K562 (cell line): ENCODE measurements around the gene P2RY6. TPM values are rescaled to one million over a fixed set of nuclear protein-coding genes. Genes with fewer than 3 reads are reported as not detected.
A peak's percentile ranks its signal among the peaks of the same experiment; 100 is the strongest.

ENCODE experiments used
- ATAC-seq: fragments of 200-7000 bp; cut with Tn5 transposase; 3 replicates; pipeline ENCODE4 v1.9.1; 2020; ENCODE audit warnings: moderate library complexity
- BruUV-seq: library from RNA; stranded (reverse); fragments of 400-500 nt; replicated peaks from 2 replicates; lab custom pipeline; 2021; lab: Mats Ljungman, UMichigan
- CTCF ChIA-PET: fragments of 300-600 bp; formaldehyde crosslinking; extraction: SDS; loops from one replicate; lab custom pipeline; 2021; ENCODE audit warnings: low intra/inter-chr PET ratio; lab: Yijun Ruan, JAX
- POLR2A ChIA-PET: fragments of 300-600, 350-650 bp; sonication (Branson Sonifier 250); formaldehyde crosslinking; extraction: SDS; loops from one replicate; lab custom pipeline; 2021; ENCODE audit warnings: antibody characterized with exemption, inconsistent platforms; lab: Yijun Ruan, JAX
- DNase-seq, 4 experiments: peaks; one replicate each; pipeline versions ENCODE4 v3.0.0 to v3.0.0-alpha.2; 2011 to 2018; ENCODE audit warnings: low spot score in 3 of 4, mixed read lengths in 3 of 4; ENCODE audit errors: extremely low read depth in 1 of 4
- FAIRE-seq: peaks from 2 replicates; lab custom pipeline; 2011; peaks lifted over from hg19 to GRCh38; lab: Jason Lieb, UNC
- H2AFZ ChIP-seq: 2 replicates; pipeline ENCODE4 v1.6.0; 2011; ENCODE audit warnings: low read depth, low read length, control low read depth, inconsistent platforms
- H3K27ac ChIP-seq: fragments of 200-600 bp; 3 replicates; pipeline ENCODE4 v1.8.0; 2011; ENCODE audit warnings: low read depth, mild to moderate bottlenecking, control low read depth, inconsistent platforms, low read length, moderate library complexity, mixed read lengths; ENCODE audit errors: extremely low read depth
- H3K27me3 ChIP-seq, 2 experiments: fragments of 300-600 bp in 1 of 2; 2 replicates in 1 of 2; 3 replicates in 1 of 2; pipeline versions ENCODE4 v1.6.0 to v1.8.0; 2011; ENCODE audit warnings: inconsistent platforms in 2 of 2, low read length in 2 of 2, mild to moderate bottlenecking in 1 of 2, mixed read lengths in 1 of 2, moderate library complexity in 1 of 2; ENCODE audit not compliant: control insufficient read depth in 2 of 2, insufficient read depth in 2 of 2
- H3K36me3 ChIP-seq: fragments of 300-600 bp; 3 replicates; pipeline ENCODE4 v1.8.0; 2011; ENCODE audit warnings: mild to moderate bottlenecking, low read length, inconsistent platforms; ENCODE audit not compliant: control insufficient read depth, insufficient read depth
- H3K4me1 ChIP-seq, 2 experiments: fragments of 200-600 bp in 1 of 2; replicated peaks in 1 of 2; 2 replicates in 1 of 2; 3 replicates in 1 of 2; pipeline versions ENCODE4 v1.5.1 to v1.8.0; 2011; ENCODE audit warnings: inconsistent platforms in 2 of 2, low read length in 2 of 2, mild to moderate bottlenecking in 1 of 2, mixed read lengths in 1 of 2, moderate library complexity in 1 of 2; ENCODE audit not compliant: control insufficient read depth in 2 of 2, insufficient read depth in 2 of 2
- H3K4me2 ChIP-seq: 2 replicates; pipeline ENCODE4 v1.6.1; 2011; ENCODE audit warnings: low read length, control low read depth, inconsistent platforms, mixed read lengths; ENCODE audit not compliant: insufficient read depth
- H3K4me3 ChIP-seq: fragments of 200-600 bp; sonication (generic), shearing (Covaris generic); 2 replicates; pipeline ENCODE4 v1.5.1; 2016; ENCODE audit warnings: control low read depth, inconsistent platforms
- H3K79me2 ChIP-seq: fragments of 200-600 bp; 3 replicates; pipeline ENCODE4 v1.8.0; 2011; ENCODE audit warnings: low read length, inconsistent platforms; ENCODE audit not compliant: control insufficient read depth, insufficient read depth
- H3K9ac ChIP-seq, 2 experiments: 2 replicates each; pipeline versions ENCODE4 v1.6.0 to v1.6.1; 2011; ENCODE audit warnings: low read depth in 2 of 2, low read length in 2 of 2, control low read depth in 1 of 2, inconsistent platforms in 1 of 2, mild to moderate bottlenecking in 1 of 2, mixed read lengths in 1 of 2; ENCODE audit not compliant: insufficient read depth in 1 of 2
- H3K9me1 ChIP-seq: one replicate; pipeline ENCODE4 v1.6.0; 2011; ENCODE audit warnings: inconsistent platforms, mild to moderate bottlenecking, low read length, moderate library complexity; ENCODE audit not compliant: control insufficient read depth, insufficient read depth
- H3K9me3 ChIP-seq: replicated peaks from 2 replicates; pipeline ENCODE4 v1.5.1; 2011; ENCODE audit warnings: low read depth, low read length, inconsistent platforms; ENCODE audit not compliant: control insufficient read depth, insufficient read depth
- H4K20me1 ChIP-seq: replicated peaks from 2 replicates; pipeline ENCODE4 v1.6.1; 2011; ENCODE audit warnings: low read length, inconsistent platforms, mixed read lengths; ENCODE audit not compliant: control insufficient read depth, insufficient read depth
- HDAC3 ChIP-seq: fragments of 450-650 bp; IDR thresholded peaks from 2 replicates; pipeline ENCODE4 v1.6.1; 2018; ENCODE audit warnings: borderline replicate concordance, mild to moderate bottlenecking, moderate library complexity; ENCODE audit not compliant: partially characterized antibody
- HDGF ChIP-seq: fragments of 450-650 bp; IDR thresholded peaks from 2 replicates; pipeline ENCODE4 v1.6.1; 2016
- KDM2B ChIP-seq: fragments of 250-450 bp; sonication (Bioruptor Pico); IDR thresholded peaks from 2 replicates; pipeline ENCODE4 v1.8.0; 2021; ENCODE audit warnings: mild to moderate bottlenecking, moderate library complexity
- KLF13 ChIP-seq: fragments of 450-650 bp; IDR thresholded peaks from 2 replicates; pipeline ENCODE4 v1.6.1; 2016; ENCODE audit warnings: missing genetic modification characterization, low read depth, mild to moderate bottlenecking, missing compliant biosample characterization, moderate library complexity, borderline replicate concordance
- WGBS: fragments of 100-300 bp; shearing (Covaris generic); methylation state at CpG from one replicate; pipeline ENCODE4 v1.1.6; 2016; ENCODE audit warnings: low coverage, mixed read lengths; ENCODE audit not compliant: insufficient coverage; ENCODE audit errors: missing lambda C conversion rate; 5-methylcytosine and 5-hydroxymethylcytosine counted together
- in situ Hi-C: fragments of 300-500 bp; cut with MboI; formaldehyde crosslinking; loops from 4 replicates; pipeline ENCODE4 v1.15.0; 2018; ENCODE audit warnings: inconsistent platforms, mixed read lengths
- intact Hi-C: fragments of 100-400 bp; cut with micrococcal nuclease; formaldehyde crosslinking; loops from 2 replicates; pipeline ENCODE4 v1.14.2; 2022
- polyA plus RNA-seq, 8 experiments: library from polyadenylated mRNA; depleted of rRNA in 4 of 8; stranded (reverse) in 5 of 8; unstranded in 3 of 8; fragments of >200 nt; fragmentation: Nextera tagmentation in 2 of 8; fragmentation: Illumina TruSeq in 1 of 8; extraction: Ambion mirVana in 2 of 8; extraction: Trizol in 1 of 8; gene quantifications; 2 replicates each; pipeline versions ENCODE4 v1.2.1 to v1.2.3, GENCODE V29; 2011 to 2014; ENCODE audit warnings: inconsistent platforms in 1 of 8, missing spikeins in 1 of 8
- total RNA-seq, 7 experiments: library from RNA; depleted of rRNA in 6 of 7; stranded (reverse); fragments of >200 nt in 6 of 7; fragmentation: Illumina TruSeq in 2 of 7; extraction: Trizol in 2 of 7; gene quantifications; 2 replicates each; pipeline versions ENCODE4 v1.2.1 to v1.2.3, GENCODE V29; 2011 to 2021; ENCODE audit warnings: low replicate concordance in 1 of 7

Gene P2RY6
- total and polyA plus RNA-seq, 9 of the 15 experiments (the other 6 are each of a cell fraction or from before 2014, with no cell fraction given) = not detected

- DNase-seq (no peak), ATAC-seq (no peak), FAIRE-seq (no peak)
- POLR2A ChIA-PET = no interaction called here
- no peak overlapping the region for H3K4me3 ChIP-seq
- peaks cover 0 to 30% of the 10 kb centered on the region in 2 experiments; a peak in 3 of 5 replicates for H3K27me3 ChIP-seq
- no peaks in the 10 kb centered on the region for H3K36me3 ChIP-seq
- no peak overlapping the region for H2AFZ ChIP-seq
- TF ChIP-seq HDGF = no peak
- no peak for TF ChIP-seq HDAC3
- TF ChIP-seq KDM2B = no peak
- no peak for TF ChIP-seq KLF13 (tag)
- TF ChIP-seq, all 486 proteins: peak for 0
- Histone ChIP-seq H3K9ac (peak overlapping the region in 1 of 2 experiments; percentile 37; a peak in 1 of 4 replicates), H3K4me1 (peaks cover 3 to 23% of the 10 kb centered on the region in 2 experiments; a peak in 3 of 5 replicates), H3K79me2 (no peaks in the 10 kb centered on the region), H3K9me1 (no peaks in the 10 kb centered on the region), H4K20me1 (no peaks in the 10 kb centered on the region), H3K27ac (no peak overlapping the region), H3K9me3 (no peaks in the 10 kb centered on the region), H3K4me2 (no peak overlapping the region)
- no TSS peak for BruUV-seq
- WGBS = 15% methylated on average over 9 of the region's 12 CpGs
- in situ Hi-C loops = no loop called here
- CTCF ChIA-PET = no interaction called here
- intact Hi-C loops = no loop called here
These were observed 74.9 kb downstream of the P2RY6 start for GRCh38 chr11:73347067-73347466.

Other genes starting within 250 kb of the P2RY6 start
- 2.2 and 2.4 TPM in 2 replicates for gene FCHSD2, start 130.0 kb upstream of the P2RY6 start, total RNA-seq (2014; rRNA removed)
- 6.4 and 8.8 TPM in 2 replicates for gene FCHSD2, start 130.0 kb upstream of the P2RY6 start, total RNA-seq (2014; rRNA removed; fragmentation: Illumina TruSeq; extraction: Trizol)
- 6.3 and 7.9 TPM in 2 replicates for gene FCHSD2, start 130.0 kb upstream of the P2RY6 start, total RNA-seq (2015; rRNA removed; fragmentation: Illumina TruSeq; extraction: Trizol)
- 14.0 and 14.7 TPM in 2 replicates for gene FCHSD2, start 130.0 kb upstream of the P2RY6 start, total RNA-seq (2021)
- gene FCHSD2, start 130.0 kb upstream of the P2RY6 start, polyA plus RNA-seq (2011; rRNA removed) = 8.0 and 8.2 TPM in 2 replicates
- 9.1 and 10.8 TPM in 2 replicates for gene FCHSD2, start 130.0 kb upstream of the P2RY6 start, polyA plus RNA-seq (2014; fragmentation: Illumina TruSeq; extraction: Trizol)
- 1 to 10 TPM; 1.8 to 3.2 TPM for gene FCHSD2, start 130.0 kb upstream of the P2RY6 start, polyA plus RNA-seq (2014; fragmentation: Nextera tagmentation; extraction: Ambion mirVana)
- 8.7 and 9.0 TPM in 2 replicates for gene FCHSD2, start 130.0 kb upstream of the P2RY6 start, polyA plus RNA-seq (2014; rRNA removed)
- not detected in 2 replicates for gene P2RY2, start 54.1 kb upstream of the P2RY6 start, total RNA-seq (2014; rRNA removed)
- not detected in 2 replicates for gene P2RY2, start 54.1 kb upstream of the P2RY6 start, total RNA-seq (2014; rRNA removed; fragmentation: Illumina TruSeq; extraction: Trizol)
- not detected in 2 replicates for gene P2RY2, start 54.1 kb upstream of the P2RY6 start, total RNA-seq (2015; rRNA removed; fragmentation: Illumina TruSeq; extraction: Trizol)
- not detected in 2 replicates for gene P2RY2, start 54.1 kb upstream of the P2RY6 start, total RNA-seq (2021)
- not detected in 2 replicates for gene P2RY2, start 54.1 kb upstream of the P2RY6 start, polyA plus RNA-seq (2011; rRNA removed)
- not detected in 2 replicates for gene P2RY2, start 54.1 kb upstream of the P2RY6 start, polyA plus RNA-seq (2014; fragmentation: Illumina TruSeq; extraction: Trizol)
- gene P2RY2, start 54.1 kb upstream of the P2RY6 start, polyA plus RNA-seq (2014; fragmentation: Nextera tagmentation; extraction: Ambion mirVana) = not detected
- gene P2RY2, start 54.1 kb upstream of the P2RY6 start, polyA plus RNA-seq (2014; rRNA removed) = not detected in 2 replicates
- 0.09 and 0.20 TPM in 2 replicates for gene ARHGEF17, start 35.9 kb downstream of the P2RY6 start, total RNA-seq (2014; rRNA removed)
- gene ARHGEF17, start 35.9 kb downstream of the P2RY6 start, total RNA-seq (2014; rRNA removed; fragmentation: Illumina TruSeq; extraction: Trizol) = 0.03 and 0.07 TPM in 2 replicates
- 0.04 and 0.23 TPM in 2 replicates for gene ARHGEF17, start 35.9 kb downstream of the P2RY6 start, total RNA-seq (2015; rRNA removed; fragmentation: Illumina TruSeq; extraction: Trizol)
- gene ARHGEF17, start 35.9 kb downstream of the P2RY6 start, total RNA-seq (2021) = 0.29 and 0.53 TPM in 2 replicates
- 0.68 and 1.2 TPM in 2 replicates for gene ARHGEF17, start 35.9 kb downstream of the P2RY6 start, polyA plus RNA-seq (2011; rRNA removed)
- gene ARHGEF17, start 35.9 kb downstream of the P2RY6 start, polyA plus RNA-seq (2014; fragmentation: Illumina TruSeq; extraction: Trizol) = 0.10 and 0.17 TPM in 2 replicates
- not detected for gene ARHGEF17, start 35.9 kb downstream of the P2RY6 start, polyA plus RNA-seq (2014; fragmentation: Nextera tagmentation; extraction: Ambion mirVana)
- 0.09 and 0.17 TPM in 2 replicates for gene ARHGEF17, start 35.9 kb downstream of the P2RY6 start, polyA plus RNA-seq (2014; rRNA removed)
- gene RELT, start 104.1 kb downstream of the P2RY6 start, total RNA-seq (2014; rRNA removed) = 11.2 and 13.3 TPM in 2 replicates
- gene RELT, start 104.1 kb downstream of the P2RY6 start, total RNA-seq (2014; rRNA removed; fragmentation: Illumina TruSeq; extraction: Trizol) = 3.1 and 3.8 TPM in 2 replicates
- 9.6 and 9.8 TPM in 2 replicates for gene RELT, start 104.1 kb downstream of the P2RY6 start, total RNA-seq (2015; rRNA removed; fragmentation: Illumina TruSeq; extraction: Trizol)
- 18.4 and 20.2 TPM in 2 replicates for gene RELT, start 104.1 kb downstream of the P2RY6 start, total RNA-seq (2021)
- 7.4 and 11.8 TPM in 2 replicates for gene RELT, start 104.1 kb downstream of the P2RY6 start, polyA plus RNA-seq (2011; rRNA removed)
- gene RELT, start 104.1 kb downstream of the P2RY6 start, polyA plus RNA-seq (2014; fragmentation: Illumina TruSeq; extraction: Trizol) = 6.0 and 8.6 TPM in 2 replicates
- gene RELT, start 104.1 kb downstream of the P2RY6 start, polyA plus RNA-seq (2014; fragmentation: Nextera tagmentation; extraction: Ambion mirVana) = 1 to 10 TPM; 1.1 to 1.2 TPM
- gene RELT, start 104.1 kb downstream of the P2RY6 start, polyA plus RNA-seq (2014; rRNA removed) = 14.4 and 14.9 TPM in 2 replicates